ENCODE measurements around the gene HBM.
"Not testable (repeated sequence)": the region's sequence is repeated elsewhere in the genome, so short reads cannot be mapped to it uniquely, and the experiment has no call there.

The HBM gene

DNA sequence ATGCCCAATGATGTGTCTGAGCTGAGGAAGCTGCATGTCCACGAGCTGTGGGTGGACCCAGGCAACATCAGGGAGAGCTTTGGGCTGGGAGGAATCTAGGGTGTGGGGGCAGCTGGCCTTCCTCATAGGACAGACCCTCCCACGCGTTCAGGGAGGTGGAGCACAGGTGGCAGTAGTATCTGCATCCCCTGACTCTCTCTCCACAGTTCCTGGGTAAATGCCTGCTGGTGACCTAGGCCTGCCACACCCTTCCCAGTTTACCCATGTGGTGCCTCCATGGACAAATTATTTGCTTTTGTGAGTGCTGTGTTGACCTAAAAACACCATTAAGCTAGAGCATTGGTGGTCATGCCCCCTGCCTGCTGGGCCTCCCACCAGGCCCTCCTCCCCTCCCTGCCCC, 3.2 kb downstream of the HBM start:
- no peak for DNase-seq (ENCODE audit: low read depth in 2 of 2)

DNA sequence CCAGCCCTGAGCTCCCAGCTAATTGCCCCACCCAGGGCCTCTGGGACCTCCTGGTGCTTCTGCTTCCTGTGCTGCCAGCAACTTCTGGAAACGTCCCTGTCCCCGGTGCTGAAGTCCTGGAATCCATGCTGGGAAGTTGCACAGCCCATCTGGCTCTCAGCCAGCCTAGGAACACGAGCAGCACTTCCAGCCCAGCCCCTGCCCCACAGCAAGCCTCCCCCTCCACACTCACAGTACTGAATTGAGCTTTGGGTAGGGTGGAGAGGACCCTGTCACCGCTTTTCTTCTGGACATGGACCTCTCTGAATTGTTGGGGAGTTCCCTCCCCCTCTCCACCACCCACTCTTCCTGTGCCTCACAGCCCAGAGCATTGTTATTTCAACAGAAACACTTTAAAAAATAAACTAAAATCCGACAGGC, 4.3 kb downstream of the HBM start:
- DNase-seq (ENCODE audit: low read depth in 2 of 2), result not testable (repeated sequence)

DNA sequence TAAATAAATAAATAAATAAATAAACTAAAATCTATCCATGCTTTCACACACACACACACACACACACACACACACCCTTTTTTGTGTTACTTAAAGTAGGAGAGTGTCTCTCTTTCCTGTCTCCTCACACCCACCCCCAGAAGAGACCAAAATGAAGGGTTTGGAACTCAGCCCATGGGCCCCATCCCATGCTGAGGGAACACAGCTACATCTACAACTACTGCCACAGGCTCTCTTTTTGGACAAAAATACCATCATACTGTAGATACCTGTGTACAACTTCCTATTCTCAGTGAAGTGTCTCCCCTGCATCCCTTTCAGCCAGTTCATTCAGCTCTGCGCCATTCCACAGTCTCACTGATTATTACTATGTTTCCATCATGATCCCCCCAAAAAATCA, 5.0 kb downstream of the HBM start:
- DNase-seq (ENCODE audit: low read depth in 2 of 2), result no peak

DNA sequence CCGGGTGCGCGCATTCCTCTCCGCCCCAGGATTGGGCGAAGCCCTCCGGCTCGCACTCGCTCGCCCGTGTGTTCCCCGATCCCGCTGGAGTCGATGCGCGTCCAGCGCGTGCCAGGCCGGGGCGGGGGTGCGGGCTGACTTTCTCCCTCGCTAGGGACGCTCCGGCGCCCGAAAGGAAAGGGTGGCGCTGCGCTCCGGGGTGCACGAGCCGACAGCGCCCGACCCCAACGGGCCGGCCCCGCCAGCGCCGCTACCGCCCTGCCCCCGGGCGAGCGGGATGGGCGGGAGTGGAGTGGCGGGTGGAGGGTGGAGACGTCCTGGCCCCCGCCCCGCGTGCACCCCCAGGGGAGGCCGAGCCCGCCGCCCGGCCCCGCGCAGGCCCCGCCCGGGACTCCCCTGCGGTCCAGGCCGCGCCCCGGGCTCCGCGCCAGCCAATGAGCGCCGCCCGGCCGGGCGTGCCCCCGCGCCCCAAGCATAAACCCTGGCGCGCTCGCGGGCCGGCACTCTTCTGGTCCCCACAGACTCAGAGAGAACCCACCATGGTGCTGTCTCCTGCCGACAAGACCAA, 6.7 kb downstream of the HBM start, which contains the start of gene HBA2:
HBA2 (plus strand) TSS at position 503 of the 568 bp plus-strand sequence; CDS start at position 540, 37 bp downstream.
- DNase-seq (ENCODE audit: low read depth in 2 of 2), result not testable (repeated sequence)

DNA sequence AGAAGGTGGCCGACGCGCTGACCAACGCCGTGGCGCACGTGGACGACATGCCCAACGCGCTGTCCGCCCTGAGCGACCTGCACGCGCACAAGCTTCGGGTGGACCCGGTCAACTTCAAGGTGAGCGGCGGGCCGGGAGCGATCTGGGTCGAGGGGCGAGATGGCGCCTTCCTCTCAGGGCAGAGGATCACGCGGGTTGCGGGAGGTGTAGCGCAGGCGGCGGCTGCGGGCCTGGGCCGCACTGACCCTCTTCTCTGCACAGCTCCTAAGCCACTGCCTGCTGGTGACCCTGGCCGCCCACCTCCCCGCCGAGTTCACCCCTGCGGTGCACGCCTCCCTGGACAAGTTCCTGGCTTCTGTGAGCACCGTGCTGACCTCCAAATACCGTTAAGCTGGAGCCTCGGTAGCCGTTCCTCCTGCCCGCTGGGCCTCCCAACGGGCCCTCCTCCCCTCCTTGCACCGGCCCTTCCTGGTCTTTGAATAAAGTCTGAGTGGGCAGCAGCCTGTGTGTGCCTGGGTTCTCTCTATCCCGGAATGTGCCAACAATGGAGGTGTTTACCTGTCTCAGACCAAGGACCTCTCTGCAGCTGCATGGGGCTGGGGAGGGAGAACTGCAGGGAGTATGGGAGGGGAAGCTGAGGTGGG, 7.6 kb downstream of the HBM start:
- not testable (repeated sequence) for DNase-seq (ENCODE audit: low read depth in 2 of 2)

DNA sequence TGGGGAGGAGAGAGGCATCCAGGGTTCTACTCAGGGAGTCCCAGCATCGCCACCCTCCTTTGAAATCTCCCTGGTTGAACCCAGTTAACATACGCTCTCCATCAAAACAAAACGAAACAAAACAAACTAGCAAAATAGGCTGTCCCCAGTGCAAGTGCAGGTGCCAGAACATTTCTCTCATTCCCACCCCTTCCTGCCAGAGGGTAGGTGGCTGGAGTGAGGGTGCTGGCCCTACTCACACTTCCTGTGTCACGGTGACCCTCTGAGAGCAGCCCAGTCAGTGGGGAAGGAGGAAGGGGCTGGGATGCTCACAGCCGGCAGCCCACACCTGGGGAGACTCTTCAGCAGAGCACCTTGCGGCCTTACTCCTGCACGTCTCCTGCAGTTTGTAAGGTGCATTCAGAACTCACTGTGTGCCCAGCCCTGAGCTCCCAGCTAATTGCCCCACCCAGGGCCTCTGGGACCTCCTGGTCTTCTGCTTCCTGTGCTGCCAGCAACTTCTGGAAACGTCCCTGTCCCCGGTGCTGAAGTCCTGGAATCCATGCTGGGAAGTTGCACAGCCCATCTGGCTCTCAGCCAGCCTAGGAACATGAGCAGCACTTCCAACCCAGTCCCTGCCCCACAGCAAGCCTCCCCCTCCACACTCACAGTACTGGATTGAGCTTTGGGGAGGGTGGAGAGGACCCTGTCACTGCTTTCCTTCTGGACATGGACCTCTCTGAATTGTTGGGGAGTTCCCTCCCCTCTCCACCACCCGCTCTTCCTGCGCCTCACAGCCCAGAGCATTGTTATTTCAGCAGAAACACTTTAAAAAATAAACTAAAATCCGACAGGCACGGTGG, 8.4 kb downstream of the HBM start:
- DNase-seq (ENCODE audit: low read depth in 2 of 2), result not testable (repeated sequence)

DNA sequence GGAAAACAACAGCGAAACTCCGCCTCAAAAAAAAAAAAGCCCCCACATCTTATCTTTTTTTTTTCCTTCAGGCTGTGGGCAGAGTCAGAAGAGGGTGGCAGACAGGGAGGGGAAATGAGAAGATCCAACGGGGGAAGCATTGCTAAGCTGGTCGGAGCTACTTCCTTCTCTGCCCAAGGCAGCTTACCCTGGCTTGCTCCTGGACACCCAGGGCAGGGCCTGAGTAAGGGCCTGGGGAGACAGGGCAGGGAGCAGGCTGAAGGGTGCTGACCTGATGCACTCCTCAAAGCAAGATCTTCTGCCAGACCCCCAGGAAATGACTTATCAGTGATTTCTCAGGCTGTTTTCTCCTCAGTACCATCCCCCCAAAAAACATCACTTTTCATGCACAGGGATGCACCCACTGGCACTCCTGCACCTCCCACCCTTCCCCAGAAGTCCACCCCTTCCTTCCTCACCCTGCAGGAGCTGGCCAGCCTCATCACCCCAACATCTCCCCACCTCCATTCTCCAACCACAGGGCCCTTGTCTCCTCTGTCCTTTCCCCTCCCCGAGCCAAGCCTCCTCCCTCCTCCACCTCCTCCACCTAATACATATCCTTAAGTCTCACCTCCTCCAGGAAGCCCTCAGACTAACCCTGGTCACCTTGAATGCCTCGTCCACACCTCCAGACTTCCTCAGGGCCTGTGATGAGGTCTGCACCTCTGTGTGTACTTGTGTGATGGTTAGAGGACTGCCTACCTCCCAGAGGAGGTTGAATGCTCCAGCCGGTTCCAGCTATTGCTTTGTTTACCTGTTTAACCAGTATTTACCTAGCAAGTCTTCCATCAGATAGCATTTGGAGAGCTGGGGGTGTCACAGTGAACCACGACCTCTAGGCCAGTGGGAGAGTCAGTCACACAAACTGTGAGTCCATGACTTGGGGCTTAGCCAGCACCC, 9.5 kb downstream of the HBM start:
- DNase-seq (ENCODE audit: low read depth in 2 of 2), result no peak

DNA sequence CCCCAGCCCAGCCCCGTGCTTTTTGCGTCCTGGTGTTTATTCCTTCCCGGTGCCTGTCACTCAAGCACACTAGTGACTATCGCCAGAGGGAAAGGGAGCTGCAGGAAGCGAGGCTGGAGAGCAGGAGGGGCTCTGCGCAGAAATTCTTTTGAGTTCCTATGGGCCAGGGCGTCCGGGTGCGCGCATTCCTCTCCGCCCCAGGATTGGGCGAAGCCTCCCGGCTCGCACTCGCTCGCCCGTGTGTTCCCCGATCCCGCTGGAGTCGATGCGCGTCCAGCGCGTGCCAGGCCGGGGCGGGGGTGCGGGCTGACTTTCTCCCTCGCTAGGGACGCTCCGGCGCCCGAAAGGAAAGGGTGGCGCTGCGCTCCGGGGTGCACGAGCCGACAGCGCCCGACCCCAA, 10.2 kb downstream of the HBM start:
- DNase-seq (ENCODE audit: low read depth in 2 of 2), result not testable (repeated sequence)

DNA sequence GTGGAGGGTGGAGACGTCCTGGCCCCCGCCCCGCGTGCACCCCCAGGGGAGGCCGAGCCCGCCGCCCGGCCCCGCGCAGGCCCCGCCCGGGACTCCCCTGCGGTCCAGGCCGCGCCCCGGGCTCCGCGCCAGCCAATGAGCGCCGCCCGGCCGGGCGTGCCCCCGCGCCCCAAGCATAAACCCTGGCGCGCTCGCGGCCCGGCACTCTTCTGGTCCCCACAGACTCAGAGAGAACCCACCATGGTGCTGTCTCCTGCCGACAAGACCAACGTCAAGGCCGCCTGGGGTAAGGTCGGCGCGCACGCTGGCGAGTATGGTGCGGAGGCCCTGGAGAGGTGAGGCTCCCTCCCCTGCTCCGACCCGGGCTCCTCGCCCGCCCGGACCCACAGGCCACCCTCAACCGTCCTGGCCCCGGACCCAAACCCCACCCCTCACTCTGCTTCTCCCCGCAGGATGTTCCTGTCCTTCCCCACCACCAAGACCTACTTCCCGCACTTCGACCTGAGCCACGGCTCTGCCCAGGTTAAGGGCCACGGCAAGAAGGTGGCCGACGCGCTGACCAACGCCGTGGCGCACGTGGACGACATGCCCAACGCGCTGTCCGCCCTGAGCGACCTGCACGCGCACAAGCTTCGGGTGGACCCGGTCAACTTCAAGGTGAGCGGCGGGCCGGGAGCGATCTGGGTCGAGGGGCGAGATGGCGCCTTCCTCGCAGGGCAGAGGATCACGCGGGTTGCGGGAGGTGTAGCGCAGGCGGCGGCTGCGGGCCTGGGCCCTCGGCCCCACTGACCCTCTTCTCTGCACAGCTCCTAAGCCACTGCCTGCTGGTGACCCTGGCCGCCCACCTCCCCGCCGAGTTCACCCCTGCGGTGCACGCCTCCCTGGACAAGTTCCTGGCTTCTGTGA, 11.0 kb downstream of the HBM start, which contains the start of gene HBA1:
HBA1 (plus strand) TSS at position 204 of the 906 bp plus-strand sequence; CDS start at position 241, 37 bp downstream.
- DNase-seq (ENCODE audit: low read depth in 2 of 2), result not testable (repeated sequence)

DNA sequence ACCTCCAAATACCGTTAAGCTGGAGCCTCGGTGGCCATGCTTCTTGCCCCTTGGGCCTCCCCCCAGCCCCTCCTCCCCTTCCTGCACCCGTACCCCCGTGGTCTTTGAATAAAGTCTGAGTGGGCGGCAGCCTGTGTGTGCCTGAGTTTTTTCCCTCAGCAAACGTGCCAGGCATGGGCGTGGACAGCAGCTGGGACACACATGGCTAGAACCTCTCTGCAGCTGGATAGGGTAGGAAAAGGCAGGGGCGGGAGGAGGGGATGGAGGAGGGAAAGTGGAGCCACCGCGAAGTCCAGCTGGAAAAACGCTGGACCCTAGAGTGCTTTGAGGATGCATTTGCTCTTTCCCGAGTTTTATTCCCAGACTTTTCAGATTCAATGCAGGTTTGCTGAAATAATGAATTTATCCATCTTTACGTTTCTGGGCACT, 11.6 kb downstream of the HBM start:
- DNase-seq (ENCODE audit: low read depth in 2 of 2), result no peak

DNA sequence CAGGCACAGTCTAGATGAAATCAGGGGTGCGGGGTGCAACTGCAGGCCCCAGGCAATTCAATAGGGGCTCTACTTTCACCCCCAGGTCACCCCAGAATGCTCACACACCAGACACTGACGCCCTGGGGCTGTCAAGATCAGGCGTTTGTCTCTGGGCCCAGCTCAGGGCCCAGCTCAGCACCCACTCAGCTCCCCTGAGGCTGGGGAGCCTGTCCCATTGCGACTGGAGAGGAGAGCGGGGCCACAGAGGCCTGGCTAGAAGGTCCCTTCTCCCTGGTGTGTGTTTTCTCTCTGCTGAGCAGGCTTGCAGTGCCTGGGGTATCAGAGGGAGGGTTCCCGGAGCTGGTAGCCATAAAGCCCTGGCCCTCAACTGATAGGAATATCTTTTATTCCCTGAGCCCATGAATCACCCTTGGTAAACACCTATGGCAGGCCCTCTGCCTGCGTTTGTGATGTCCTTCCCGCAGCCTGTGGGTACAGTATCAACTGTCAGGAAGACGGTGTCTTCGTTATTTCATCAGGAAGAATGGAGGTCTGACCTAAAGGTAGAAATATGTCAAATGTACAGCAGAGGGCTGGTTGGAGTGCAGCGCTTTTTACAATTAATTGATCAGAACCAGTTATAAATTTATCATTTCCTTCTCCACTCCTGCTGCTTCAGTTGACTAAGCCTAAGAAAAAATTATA, 12.3 kb downstream of the HBM start:
- no peak for DNase-seq (ENCODE audit: low read depth in 2 of 2)

DNA sequence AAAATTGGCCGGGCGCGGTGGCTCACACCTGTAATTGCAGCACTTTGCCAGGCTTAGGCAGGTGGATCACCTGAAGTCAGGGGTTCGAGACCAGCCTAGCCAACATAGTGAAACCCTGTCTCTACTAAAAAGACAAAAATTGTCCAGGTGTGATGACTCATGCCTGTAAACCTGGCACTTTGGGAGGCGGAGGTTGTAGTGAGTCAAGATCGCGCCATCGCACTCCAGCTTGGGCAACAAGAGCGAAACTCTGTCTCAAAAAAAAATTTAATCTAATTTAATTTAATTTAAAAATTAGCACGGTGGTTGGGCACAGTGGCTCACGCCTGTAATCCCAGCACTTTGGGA, 12.9 kb downstream of the HBM start:
- no peak for DNase-seq (ENCODE audit: low read depth in 2 of 2)

DNA sequence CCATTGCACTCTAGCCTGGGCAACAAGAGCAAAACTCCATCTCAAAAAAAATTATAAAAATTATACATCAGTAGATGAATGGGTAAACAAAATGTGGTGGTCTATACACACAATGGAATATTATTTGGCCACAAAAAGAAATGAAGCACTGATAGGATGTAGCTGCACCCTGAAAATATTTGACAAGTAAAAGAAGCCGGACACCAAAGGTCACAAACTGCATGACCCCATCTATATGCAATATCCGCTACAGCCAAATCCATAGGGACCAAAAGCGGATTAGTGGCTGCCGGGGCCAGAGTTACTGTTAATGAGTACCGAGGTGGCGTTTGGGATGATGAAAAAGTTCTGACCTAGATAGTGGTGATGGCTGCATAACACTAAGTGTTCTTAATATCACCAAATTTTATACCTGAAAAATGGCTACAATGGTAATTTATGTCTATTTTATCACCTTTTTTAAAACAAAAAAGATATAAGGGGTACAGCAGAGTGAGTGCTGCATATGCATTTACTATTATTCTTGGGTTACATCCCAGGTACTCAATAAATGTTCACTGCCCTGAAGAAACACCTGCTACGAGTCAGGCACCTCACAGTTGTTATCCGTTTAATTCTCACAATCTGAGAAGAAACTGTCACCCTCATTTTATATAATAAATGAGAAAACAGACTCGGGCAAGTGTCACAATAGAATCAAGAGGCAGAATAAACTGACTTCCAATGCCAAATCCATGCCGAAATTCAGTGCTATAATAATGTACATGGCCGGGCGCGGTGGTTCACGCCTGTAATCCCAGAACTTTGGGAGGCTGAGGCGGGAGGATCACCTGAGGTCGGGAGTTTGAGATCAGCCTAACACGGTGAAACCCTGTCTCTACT, 13.7 kb downstream of the HBM start:
- no peak for DNase-seq (ENCODE audit: low read depth in 2 of 2)

DNA sequence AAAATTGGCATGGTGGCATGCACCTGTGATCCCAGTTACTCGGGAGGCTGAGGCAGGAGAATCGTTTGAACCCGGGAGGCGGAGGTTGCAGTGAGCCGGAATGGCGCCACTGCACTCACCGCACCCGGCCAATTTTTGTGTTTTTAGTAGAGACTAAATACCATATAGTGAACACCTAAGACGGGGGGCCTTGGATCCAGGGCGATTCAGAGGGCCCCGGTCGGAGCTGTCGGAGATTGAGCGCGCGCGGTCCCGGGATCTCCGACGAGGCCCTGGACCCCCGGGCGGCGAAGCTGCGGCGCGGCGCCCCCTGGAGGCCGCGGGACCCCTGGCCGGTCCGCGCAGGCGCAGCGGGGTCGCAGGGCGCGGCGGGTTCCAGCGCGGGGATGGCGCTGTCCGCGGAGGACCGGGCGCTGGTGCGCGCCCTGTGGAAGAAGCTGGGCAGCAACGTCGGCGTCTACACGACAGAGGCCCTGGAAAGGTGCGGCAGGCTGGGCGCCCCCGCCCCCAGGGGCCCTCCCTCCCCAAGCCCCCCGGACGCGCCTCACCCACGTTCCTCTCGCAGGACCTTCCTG, 14.4 kb downstream of the HBM start, which contains the start of gene HBQ1:
HBQ1 (plus strand) TSS at position 359 of the 575 bp plus-strand sequence; CDS start at position 387, 28 bp downstream.
- DNase-seq (ENCODE audit: low read depth in 2 of 2), result peak in 1 of 2 donors; percentile 32

DNA sequence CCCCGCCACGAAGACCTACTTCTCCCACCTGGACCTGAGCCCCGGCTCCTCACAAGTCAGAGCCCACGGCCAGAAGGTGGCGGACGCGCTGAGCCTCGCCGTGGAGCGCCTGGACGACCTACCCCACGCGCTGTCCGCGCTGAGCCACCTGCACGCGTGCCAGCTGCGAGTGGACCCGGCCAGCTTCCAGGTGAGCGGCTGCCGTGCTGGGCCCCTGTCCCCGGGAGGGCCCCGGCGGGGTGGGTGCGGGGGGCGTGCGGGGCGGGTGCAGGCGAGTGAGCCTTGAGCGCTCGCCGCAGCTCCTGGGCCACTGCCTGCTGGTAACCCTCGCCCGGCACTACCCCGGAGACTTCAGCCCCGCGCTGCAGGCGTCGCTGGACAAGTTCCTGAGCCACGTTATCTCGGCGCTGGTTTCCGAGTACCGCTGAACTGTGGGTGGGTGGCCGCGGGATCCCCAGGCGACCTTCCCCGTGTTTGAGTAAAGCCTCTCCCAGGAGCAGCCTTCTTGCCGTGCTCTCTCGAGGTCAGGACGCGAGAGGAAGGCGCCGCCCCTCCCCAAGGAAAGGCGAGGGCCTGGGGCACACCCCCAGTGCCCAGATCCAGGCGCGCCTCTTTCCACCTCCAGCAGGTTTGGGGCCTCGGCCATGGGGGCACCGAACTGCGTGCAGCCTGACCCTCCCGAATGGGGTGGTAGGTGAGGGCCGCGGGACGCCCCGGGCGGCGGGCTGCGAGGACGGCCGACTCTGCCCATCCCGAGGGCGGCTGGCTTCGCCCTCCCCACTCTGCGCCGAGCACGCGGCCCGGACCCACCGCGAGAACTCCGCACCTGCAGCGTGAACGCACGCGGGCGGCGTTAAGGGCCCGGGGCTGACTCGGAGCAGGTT, 15.1 kb downstream of the HBM start:
- peak in 1 of 2 donors; percentile 82 for DNase-seq (ENCODE audit: low read depth in 2 of 2)

DNA sequence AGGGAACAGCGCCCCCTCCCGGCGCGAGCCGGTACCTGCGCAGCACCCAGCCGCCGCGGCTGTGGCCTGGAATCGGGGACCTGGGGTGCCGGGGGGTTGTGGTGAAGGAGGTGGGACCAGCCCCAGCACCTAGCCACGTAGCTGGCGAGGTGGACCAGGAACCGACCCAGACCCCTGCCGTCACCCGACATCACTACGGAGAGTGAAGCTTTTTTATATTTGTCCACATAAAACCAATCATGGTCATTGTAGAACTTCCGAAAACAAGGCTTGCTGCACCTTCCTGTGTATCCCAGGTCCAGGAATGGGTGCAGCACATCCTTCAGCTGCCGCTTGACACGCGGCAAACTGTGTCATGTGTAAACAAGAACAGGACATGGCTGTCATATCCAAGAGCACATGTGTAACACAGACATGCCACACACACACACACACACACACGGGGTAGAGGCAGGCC, 15.8 kb downstream of the HBM start:
- peak in 1 of 2 donors; percentile 70 for DNase-seq (ENCODE audit: low read depth in 2 of 2)

DNA sequence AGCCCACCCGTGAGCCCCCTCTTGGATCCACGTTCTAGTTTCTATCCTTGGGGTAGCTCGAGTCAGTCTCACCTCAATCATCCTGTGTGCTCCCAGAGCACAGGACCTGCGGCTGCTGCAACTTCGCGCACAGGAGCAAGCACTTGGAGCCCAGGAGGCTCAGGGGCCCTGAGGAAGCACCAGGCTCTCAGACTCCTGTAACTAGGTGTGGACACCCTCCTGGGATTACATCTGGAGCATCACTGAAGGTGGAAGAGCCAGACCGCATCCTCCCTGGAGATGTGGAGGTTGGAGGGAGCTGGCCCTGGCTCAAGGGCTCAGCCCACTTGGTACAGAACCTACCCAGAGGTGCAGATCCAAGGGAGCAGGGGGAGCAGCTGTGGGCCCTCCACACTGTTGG, 17.2 kb downstream of the HBM start:
- DNase-seq (ENCODE audit: low read depth in 2 of 2), result no peak
